CD4-positive, CD25-positive, alpha-beta regulatory T cell (primary cell): Measurements from ENCODE around the gene DPP7. TPM values are rescaled to one million over a fixed set of nuclear protein-coding genes. Genes with fewer than 3 reads are reported as not detected.

Experiments used
- ATAC-seq, 2 donors: fragments of 150-1000 bp; cut with Tn5 transposase; one replicate each; pipeline ENCODE4 v1.10.0; 2021; ENCODE audit warnings: low read depth in 2 of 2, moderate number of reproducible peaks in 2 of 2, moderate library complexity in 1 of 2
- DNase-seq, 3 donors: peaks; one replicate each; pipeline versions ENCODE4 v3.0.0 to v3.0.0-alpha.2; 2012 to 2022; ENCODE audit warnings: mixed read lengths in 1 of 3
- H3K27ac ChIP-seq: one replicate; pipeline ENCODE4 v1.7.0; 2013; ENCODE audit warnings: mild to moderate bottlenecking, low read length; ENCODE audit not compliant: insufficient read depth, poor library complexity, severe bottlenecking
- H3K27me3 ChIP-seq: one replicate; pipeline ENCODE4 v1.7.0; 2013; ENCODE audit warnings: low read length; ENCODE audit not compliant: control insufficient read depth, insufficient read depth
- H3K36me3 ChIP-seq: one replicate; pipeline ENCODE4 v1.7.0; 2013; ENCODE audit warnings: mild to moderate bottlenecking, low read length, moderate library complexity; ENCODE audit not compliant: control insufficient read depth, insufficient read depth
- H3K4me1 ChIP-seq: 2 replicates; pipeline ENCODE4 v1.7.0; 2013; ENCODE audit warnings: mild to moderate bottlenecking, low read length; ENCODE audit not compliant: insufficient read depth, control insufficient read depth, poor library complexity, severe bottlenecking
- H3K4me3 ChIP-seq: one replicate; pipeline ENCODE4 v1.7.0; 2013; ENCODE audit warnings: low read depth, mild to moderate bottlenecking, low read length, moderate library complexity
- H3K9me3 ChIP-seq, 2 experiments: 1 replicate in 1 of 2; 2 replicates in 1 of 2; pipeline ENCODE4 v1.7.0; 2013; ENCODE audit warnings: low read length in 2 of 2, mild to moderate bottlenecking in 1 of 2, moderate library complexity in 1 of 2; ENCODE audit not compliant: control insufficient read depth in 2 of 2
- H3K27ac Mint-ChIP-seq, 3 donors: one replicate each; pipeline ENCODE4 v1.8.0; 2020 to 2022; ENCODE audit warnings: mild to moderate bottlenecking in 3 of 3, mixed read lengths in 3 of 3, moderate library complexity in 2 of 3
- H3K27me3 Mint-ChIP-seq: one replicate; pipeline ENCODE4 v1.8.0; 2022; ENCODE audit warnings: mild to moderate bottlenecking, mixed read lengths
- H3K36me3 Mint-ChIP-seq: one replicate; pipeline ENCODE4 v1.8.0; 2020; ENCODE audit warnings: mixed read lengths
- H3K4me1 Mint-ChIP-seq, 4 donors: one replicate each; pipeline ENCODE4 v1.8.0; 2020 to 2022; ENCODE audit warnings: mixed read lengths in 4 of 4, mild to moderate bottlenecking in 1 of 4
- H3K4me3 Mint-ChIP-seq, 4 donors: one replicate each; pipeline ENCODE4 v1.8.0; 2020 to 2022; ENCODE audit warnings: mild to moderate bottlenecking in 4 of 4, mixed read lengths in 4 of 4, moderate library complexity in 3 of 4
- H3K9me3 Mint-ChIP-seq, 7 donors: one replicate each; pipeline ENCODE4 v1.8.0; 2020 to 2022; ENCODE audit warnings: mixed read lengths in 7 of 7, mild to moderate bottlenecking in 3 of 7, moderate library complexity in 2 of 7
- polyA plus RNA-seq, 4 donors: library from polyadenylated mRNA; unstranded; fragments of 300-500 nt; fragmentation: Illumina TruSeq; gene quantifications; one replicate each; pipeline ENCODE4 v1.2.3, GENCODE V29; 2021
- total RNA-seq: library from RNA; stranded (reverse); gene quantifications from one replicate; pipeline ENCODE4 v1.2.3, GENCODE V29; 2022

Gene DPP7
- total and polyA plus RNA-seq, 5 donors from 2014 or later = 119 to 343 (median 156) TPM

DNA sequence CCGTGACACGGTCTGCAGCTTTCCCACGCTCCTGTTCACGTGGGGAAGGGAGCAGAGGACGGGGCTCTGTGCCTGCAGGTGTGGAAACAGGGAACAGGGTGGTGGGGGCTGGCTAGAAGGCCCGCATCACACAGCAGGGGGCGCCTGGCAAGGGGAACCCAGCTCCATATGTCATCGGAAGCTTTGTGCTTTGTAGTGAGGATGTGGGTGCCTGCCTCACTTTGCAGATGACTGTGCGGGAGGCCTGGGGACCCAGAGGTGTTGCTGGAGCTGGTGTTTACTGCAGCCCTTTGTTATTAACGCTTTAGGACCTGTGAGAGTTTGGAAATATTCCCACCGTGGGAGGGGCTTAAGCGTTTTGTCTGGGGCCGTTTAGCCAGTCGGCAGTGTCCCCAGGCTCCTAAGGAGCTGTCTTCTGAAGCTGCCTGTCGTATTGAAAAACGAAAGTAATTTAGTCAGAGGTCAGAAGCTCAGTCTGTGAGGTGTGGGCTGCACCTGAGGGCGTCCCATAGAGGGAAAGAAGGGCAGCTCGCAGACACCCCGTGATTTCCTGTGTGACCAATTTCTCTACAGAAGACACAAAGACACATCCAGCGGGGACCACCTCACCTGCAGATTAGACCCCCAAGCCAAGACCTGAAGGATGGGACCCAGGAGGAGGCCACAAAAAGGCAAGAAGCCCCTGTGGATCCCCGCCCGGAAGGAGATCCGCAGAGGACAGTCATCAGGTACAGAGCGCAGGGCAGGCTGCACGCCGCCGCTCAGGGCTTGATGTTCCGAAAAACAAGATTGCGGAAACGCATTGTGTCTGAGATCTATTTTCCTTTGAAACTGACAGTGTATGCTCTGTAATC is 18.6 kb downstream of the DPP7 start:
- H3K4me3 Mint-ChIP-seq = peak overlapping the region; percentile 87 to 98 (median 92)
- peak overlapping the region; percentile 97 to 99 (median 99) for H3K27ac Mint-ChIP-seq
- Histone ChIP-seq H3K4me1 (peaks cover 23% of the 10 kb centered on the region), H3K27ac (peak overlapping the region; percentile 95), H3K27me3 (no peaks in the 10 kb centered on the region), H3K9me3 (no peaks in the 10 kb centered on the region), H3K36me3 (peaks cover 40% of the 10 kb centered on the region), H3K4me3 (peak overlapping the region; percentile 85)
- DNase-seq (peak; percentile 79 to 94 (median 92)), ATAC-seq (peak; percentile 97 to 98)
- H3K27me3 Mint-ChIP-seq = no peaks in the 10 kb centered on the region
- H3K9me3 Mint-ChIP-seq = peaks cover 0 to 1% (median 0%) of the 10 kb centered on the region in 7 donors
- peaks cover 10 to 35% (median 23%) of the 10 kb centered on the region in 4 donors for H3K4me1 Mint-ChIP-seq
- H3K36me3 Mint-ChIP-seq = peaks cover 27% of the 10 kb centered on the region

DNA sequence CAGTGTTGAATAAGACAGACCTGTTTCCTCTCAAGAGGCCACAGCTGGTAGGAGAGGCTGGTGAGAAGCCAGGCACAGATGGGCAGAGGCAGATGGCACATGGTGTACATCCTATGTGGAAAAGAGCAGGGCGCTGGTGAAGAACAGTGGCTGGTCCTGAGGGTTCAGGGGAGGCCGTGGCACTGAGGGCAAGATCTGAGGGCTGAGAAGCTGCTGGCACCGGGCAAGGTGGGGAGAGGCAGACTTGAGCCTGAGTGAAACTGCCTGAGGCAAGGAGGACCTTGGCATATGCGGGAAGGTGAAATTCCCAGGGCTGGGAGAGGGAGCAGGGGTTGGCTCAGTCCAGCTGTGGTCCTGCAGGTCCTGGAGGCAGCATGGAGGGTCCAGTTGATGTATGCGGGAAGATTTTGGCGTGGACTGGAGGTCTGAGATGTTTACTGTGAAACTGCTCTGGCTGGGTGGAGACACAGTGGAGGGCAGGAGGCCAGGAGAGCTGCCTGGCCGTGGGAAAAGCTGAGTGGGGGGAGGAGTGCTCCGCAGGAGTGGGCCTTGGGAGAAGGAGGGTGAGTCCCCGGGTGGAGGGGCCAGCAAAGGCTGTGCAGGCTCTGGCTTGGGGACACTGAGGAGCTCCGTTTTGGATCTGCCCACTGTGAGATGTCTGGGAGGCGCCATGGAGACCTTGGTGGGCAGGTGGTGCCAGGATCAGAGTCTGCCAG is 25.1 kb downstream of the DPP7 start:
- peaks cover 31% of the 10 kb centered on the region for H3K4me1 ChIP-seq
- H3K9me3 Mint-ChIP-seq = peaks cover 0 to 2% (median 0%) of the 10 kb centered on the region in 7 donors
- no peaks in the 10 kb centered on the region for H3K27me3 Mint-ChIP-seq
- H3K27me3 ChIP-seq = no peaks in the 10 kb centered on the region
- H3K4me3 ChIP-seq = no peak overlapping the region
- no peak for ATAC-seq
- H3K27ac Mint-ChIP-seq = peak overlapping the region; percentile 69 to 94 (median 74)
- no peak for DNase-seq
- peak overlapping the region in 3 of 4 donors; percentile 35 to 61 (median 35) for H3K4me3 Mint-ChIP-seq
- peaks cover 16 to 46% (median 37%) of the 10 kb centered on the region in 4 donors for H3K4me1 Mint-ChIP-seq
- no peak overlapping the region for H3K27ac ChIP-seq
- H3K36me3 Mint-ChIP-seq = peaks cover 19% of the 10 kb centered on the region
- H3K9me3 ChIP-seq = no peaks in the 10 kb centered on the region
- H3K36me3 ChIP-seq = peaks cover 16% of the 10 kb centered on the region

DNA sequence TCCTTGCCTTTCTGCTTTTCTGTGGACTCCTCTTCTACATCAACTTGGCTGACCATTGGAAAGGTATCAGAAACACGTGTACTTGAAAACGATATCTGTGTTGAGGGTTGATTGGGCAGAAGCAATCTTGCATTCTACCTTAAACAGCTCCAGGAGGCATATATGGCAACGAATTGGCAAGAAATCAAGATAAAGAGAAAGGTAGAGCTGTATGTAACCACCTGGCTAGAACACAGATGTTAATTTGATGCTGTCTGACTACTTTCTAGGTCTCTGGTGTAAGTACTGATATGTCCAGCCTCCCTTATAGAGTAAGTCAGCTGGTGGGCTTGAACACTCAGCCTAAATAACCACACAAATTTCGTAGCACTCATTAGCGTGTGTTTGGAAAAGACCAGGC is 26.4 kb downstream of the DPP7 start:
- H3K4me3 Mint-ChIP-seq = peak overlapping the region; percentile 89 to 96 (median 91)
- H3K36me3 ChIP-seq = peaks cover 16% of the 10 kb centered on the region
- H3K27ac Mint-ChIP-seq = peak overlapping the region; percentile 61 to 94 (median 93)
- no peak for ATAC-seq
- H3K27ac ChIP-seq = no peak overlapping the region
- peaks cover 16 to 46% (median 35%) of the 10 kb centered on the region in 4 donors for H3K4me1 Mint-ChIP-seq
- H3K27me3 Mint-ChIP-seq = no peaks in the 10 kb centered on the region
- peak overlapping the region; percentile 80 for H3K4me3 ChIP-seq
- no peak for DNase-seq
- H3K4me1 ChIP-seq = peaks cover 31% of the 10 kb centered on the region
- no peaks in the 10 kb centered on the region for H3K27me3 ChIP-seq
- H3K9me3 ChIP-seq = no peaks in the 10 kb centered on the region
- H3K36me3 Mint-ChIP-seq = peaks cover 19% of the 10 kb centered on the region
- H3K9me3 Mint-ChIP-seq = peaks cover 0 to 2% (median 0%) of the 10 kb centered on the region in 7 donors

DNA sequence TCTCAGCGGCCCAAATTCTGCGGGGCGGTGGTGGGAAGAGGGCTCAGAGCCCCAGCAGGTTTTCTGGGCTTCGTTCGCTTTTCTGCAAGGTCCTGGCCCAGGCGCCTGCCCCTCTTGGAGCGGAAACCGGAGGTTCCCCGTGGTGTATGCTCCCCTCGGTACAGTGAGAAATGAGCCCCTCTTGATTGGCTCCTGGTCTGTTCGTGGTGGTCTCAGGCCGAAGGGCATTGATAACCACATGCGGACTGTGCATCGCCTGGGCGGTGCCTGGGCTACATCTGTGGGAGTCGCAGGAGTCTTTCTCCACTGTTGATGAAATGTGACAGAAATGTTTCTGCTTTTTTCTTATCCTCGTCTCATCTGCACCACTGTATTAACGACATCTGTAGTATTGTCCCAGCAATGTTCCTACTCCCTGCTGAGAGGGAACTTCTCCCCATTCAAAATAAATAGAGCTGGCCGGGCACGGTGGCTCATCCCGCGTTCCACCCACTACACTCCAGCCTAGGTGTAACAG is 27.1 kb downstream of the DPP7 start:
- Mint-ChIP-seq H3K4me3 (peak overlapping the region; percentile 89 to 96 (median 91)), H3K27me3 (no peaks in the 10 kb centered on the region), H3K4me1 (peaks cover 10 to 44% (median 31%) of the 10 kb centered on the region in 4 donors), H3K36me3 (peaks cover 12% of the 10 kb centered on the region), H3K27ac (peak overlapping the region; percentile 80 to 94 (median 93)), H3K9me3 (peaks cover 0 to 2% (median 0%) of the 10 kb centered on the region in 7 donors)
- Histone ChIP-seq H3K4me3 (peak overlapping the region; percentile 80), H3K36me3 (peaks cover 11% of the 10 kb centered on the region), H3K4me1 (peaks cover 31% of the 10 kb centered on the region), H3K27me3 (no peaks in the 10 kb centered on the region), H3K9me3 (no peaks in the 10 kb centered on the region), H3K27ac (peak overlapping the region; percentile 96)
- peak in 1 of 3 donors; percentile 61 for DNase-seq
- ATAC-seq = no peak

DNA sequence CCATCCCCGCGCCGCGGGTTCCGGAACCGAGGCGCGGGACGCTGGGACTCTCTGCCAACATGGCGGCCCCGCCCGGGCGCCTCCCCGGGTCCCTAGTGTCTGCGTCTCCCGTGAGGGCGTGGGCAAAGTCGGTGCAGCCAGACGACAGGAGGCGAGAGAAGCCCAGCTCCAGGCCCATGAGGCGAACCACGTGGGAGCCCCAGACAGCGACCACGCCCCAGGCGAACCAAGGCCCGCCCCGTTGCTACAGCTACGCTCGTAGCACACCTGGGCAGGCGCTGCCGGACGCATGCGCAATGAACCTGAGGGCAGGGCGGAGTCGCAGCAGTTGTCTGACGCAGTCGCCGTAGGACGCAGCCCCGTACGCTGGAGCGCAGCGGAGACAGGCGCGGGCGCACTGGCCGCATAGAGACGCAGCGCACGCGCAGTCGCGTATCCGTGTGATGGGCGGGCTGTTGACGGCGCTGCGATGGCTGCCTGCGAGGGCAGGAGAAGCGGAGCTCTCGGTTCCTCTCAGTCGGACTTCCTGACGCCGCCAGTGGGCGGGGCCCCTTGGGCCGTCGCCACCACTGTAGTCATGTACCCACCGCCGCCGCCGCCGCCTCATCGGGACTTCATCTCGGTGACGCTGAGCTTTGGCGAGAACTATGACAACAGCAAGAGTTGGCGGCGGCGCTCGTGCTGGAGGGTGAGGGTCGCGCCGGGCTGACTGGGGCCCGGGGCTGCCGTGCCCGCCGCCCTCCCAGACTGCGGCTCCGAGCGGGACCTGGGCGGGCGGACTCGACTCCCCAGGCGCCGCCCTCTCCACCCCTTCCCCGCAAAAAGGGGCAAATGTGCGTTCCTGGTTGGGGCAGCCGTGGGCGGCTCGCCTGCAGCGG is 27.8 kb downstream of the DPP7 start, which contains the start of gene MAN1B1:
MAN1B1 (plus strand) TSS at position 455 of the 878 bp plus-strand sequence; CDS start at position 470, 15 bp downstream.
- no peaks in the 10 kb centered on the region for H3K27me3 ChIP-seq
- H3K36me3 ChIP-seq = peaks cover 9% of the 10 kb centered on the region
- Mint-ChIP-seq H3K4me3 (peak within 1 kb of the TSS; percentile 90 to 96 (median 92)), H3K4me1 (peaks cover 10 to 44% (median 30%) of the 10 kb centered on the region in 4 donors), H3K36me3 (peaks cover 13% of the 10 kb centered on the region), H3K27me3 (no peaks in the 10 kb centered on the region), H3K27ac (peak within 1 kb of the TSS; percentile 95 to 96 (median 96)), H3K9me3 (peaks cover 0 to 2% (median 0%) of the 10 kb centered on the region in 7 donors)
- peaks cover 31% of the 10 kb centered on the region for H3K4me1 ChIP-seq
- peak within 1 kb of the TSS; percentile 80 for H3K4me3 ChIP-seq
- ATAC-seq = peak; percentile 81 to 83
- H3K27ac ChIP-seq = peak within 1 kb of the TSS; percentile 96
- H3K9me3 ChIP-seq = no peaks in the 10 kb centered on the region
- DNase-seq = peak; percentile 99 to 100 (median 100)

DNA sequence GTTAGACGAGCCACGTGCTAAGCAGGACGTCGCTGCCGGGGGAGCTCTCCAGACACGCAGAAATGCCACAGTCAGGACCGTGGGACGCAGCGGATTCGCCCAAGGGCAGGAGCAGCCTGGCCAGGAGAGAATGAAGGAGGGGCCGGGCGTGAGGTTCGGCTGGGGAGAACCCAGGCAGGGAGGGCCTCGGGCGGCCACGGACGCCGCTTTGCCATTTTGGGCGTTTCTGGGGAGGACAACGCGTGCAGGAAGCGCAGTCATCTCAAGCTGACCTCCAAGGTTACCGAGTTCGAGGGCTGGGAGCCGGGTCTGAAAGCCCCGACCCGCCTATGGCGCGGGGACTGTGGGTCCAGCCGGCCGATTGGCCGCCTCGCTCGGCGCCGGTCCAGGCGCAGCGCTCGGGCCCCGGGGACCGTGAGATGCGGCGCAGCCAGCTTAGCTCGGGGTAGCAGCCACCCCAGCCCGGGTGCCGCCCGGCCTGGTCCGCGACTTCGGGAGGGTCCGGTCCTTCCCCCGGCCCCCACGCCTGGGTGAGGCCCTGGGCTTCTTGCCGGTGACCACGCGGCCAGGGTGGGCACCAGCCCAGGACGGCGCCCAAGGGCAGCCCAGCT is 28.5 kb downstream of the DPP7 start:
- Mint-ChIP-seq H3K27me3 (no peaks in the 10 kb centered on the region), H3K4me1 (peaks cover 10 to 42% (median 30%) of the 10 kb centered on the region in 4 donors), H3K27ac (peak overlapping the region; percentile 95 to 96 (median 96)), H3K36me3 (peaks cover 15% of the 10 kb centered on the region), H3K9me3 (peaks cover 0 to 2% (median 0%) of the 10 kb centered on the region in 7 donors), H3K4me3 (peak overlapping the region; percentile 88 to 94 (median 92))
- ATAC-seq = peak in 1 of 2 donors; percentile 0
- Histone ChIP-seq H3K4me1 (peaks cover 31% of the 10 kb centered on the region), H3K27me3 (no peaks in the 10 kb centered on the region), H3K4me3 (no peak overlapping the region), H3K27ac (peak overlapping the region; percentile 96), H3K9me3 (no peaks in the 10 kb centered on the region), H3K36me3 (peaks cover 7% of the 10 kb centered on the region)
- peak in 1 of 3 donors; percentile 50 for DNase-seq
